ENCODE measurements around the gene ARHGAP4.

The ARHGAP4 gene

GRCh38 chrX:153864101-153864500 lies 62.0 kb downstream of the ARHGAP4 start:
- DNase-seq = no peak

GRCh38 chrX:153863251-153863991 lies 62.6 kb downstream of the ARHGAP4 start:
- no peak for DNase-seq

- DNase-seq = no peak
These were observed 63.5 kb downstream of the ARHGAP4 start for GRCh38 chrX:153862369-153863250.

GRCh38 chrX:153861733-153862310 lies 64.2 kb downstream of the ARHGAP4 start:
- no peak for DNase-seq

GRCh38 chrX:153861151-153861550 lies 64.9 kb downstream of the ARHGAP4 start:
- no peak for DNase-seq

All from CD4-positive, alpha-beta T cell treated with Interleukin-4 for 4 hours (primary cell).